HG03280 (cell line): ENCODE measurements around the gene SLC28A3.
"Not testable (repeated sequence)": the region's sequence is repeated elsewhere in the genome, so short reads cannot be mapped to it uniquely, and the experiment has no call there.

Source experiments
- ATAC-seq: cut with Tn5 transposase; IDR thresholded peaks from one replicate; pipeline ENCODE4 v1.9.1; 2021; ENCODE audit warnings: mild to moderate bottlenecking, moderate library complexity; ENCODE audit not compliant: unreplicated experiment

The SLC28A3 gene

GRCh38 chr9:84340535-84340934, at the start of gene SLC28A3:
Gene SLC28A3 (minus strand): TSS chr9:84340758. CDS start chr9:84340633, 125 bp downstream.
- ATAC-seq: no peak

GRCh38 chr9:84390254-84390653, 49.7 kb upstream of the SLC28A3 start:
- ATAC-seq: not testable (repeated sequence)

- ATAC-seq: no peak
Observed at GRCh38 chr9:84387821-84388220, 47.3 kb upstream of the SLC28A3 start.

- no peak for ATAC-seq
Observed at GRCh38 chr9:84386753-84387152, 46.2 kb upstream of the SLC28A3 start.

DNA sequence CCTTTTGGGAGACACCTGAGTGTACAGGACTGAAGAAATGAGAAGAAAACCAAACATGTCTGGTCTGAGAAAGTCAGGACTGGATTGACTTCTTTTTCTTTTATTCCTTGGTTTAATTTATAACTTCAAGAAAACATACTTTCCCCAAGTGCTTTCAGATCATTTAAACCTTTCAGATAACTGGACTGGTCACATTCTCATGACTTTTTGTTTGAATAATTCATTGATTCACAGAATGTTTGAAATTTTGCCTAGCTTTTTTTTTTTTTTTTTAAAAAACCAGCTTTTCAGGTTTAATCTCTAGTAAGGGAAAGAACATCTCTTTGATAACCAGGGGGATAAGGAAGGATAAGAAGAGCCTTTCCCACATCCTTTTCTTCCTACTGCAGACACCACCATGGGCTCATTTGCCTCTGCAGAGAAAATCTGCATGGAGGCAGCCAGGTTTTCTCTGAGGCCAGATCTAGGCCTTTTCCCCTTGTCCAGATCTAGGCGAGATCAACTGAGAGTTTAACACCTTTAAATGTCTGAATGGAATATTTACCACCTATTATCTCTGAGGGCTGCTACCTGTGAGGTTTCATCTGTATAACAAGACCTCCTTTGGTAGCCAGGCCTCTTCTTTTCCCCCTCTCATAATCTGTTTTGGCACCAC, 45.0 kb upstream of the SLC28A3 start:
- no peak for ATAC-seq

DNA sequence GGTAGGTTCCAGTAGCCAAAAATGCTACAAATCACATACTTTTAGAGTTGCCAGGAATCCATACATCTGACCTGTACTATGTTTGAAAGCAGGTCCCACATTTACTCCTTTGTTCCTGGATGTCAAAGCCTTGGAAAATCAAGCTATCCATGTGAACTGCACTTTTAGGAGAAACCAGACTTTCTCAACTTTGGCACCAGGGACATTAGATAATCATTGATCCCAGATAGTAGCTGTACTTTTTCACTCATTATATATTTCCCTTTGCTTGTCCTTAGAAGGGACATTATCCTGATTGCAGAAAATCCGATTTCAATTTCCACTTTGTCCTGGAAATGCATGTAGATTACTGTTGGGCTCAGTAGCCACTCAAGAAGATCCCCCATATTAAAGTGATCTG, 44.1 kb upstream of the SLC28A3 start:
- no peak for ATAC-seq

DNA sequence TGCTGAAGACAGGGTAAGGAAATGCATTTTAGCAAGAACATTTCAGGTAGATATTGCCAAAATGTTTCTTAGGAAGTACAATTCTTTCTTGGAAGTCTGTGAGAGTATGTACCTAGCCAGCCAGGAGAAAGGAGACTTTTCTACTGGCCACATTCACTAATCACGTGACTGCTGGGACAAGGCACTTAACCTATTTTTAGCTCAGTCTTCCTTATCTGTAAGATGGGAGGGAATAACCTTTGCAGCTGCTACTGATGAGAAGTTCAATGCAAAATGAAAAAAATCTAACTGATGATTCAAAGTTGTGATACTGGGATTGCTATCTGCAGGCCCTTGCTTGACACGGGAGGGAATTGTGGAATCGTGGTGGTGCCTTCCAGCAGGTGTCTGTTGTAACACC, 42.6 kb upstream of the SLC28A3 start:
- no peak for ATAC-seq

DNA sequence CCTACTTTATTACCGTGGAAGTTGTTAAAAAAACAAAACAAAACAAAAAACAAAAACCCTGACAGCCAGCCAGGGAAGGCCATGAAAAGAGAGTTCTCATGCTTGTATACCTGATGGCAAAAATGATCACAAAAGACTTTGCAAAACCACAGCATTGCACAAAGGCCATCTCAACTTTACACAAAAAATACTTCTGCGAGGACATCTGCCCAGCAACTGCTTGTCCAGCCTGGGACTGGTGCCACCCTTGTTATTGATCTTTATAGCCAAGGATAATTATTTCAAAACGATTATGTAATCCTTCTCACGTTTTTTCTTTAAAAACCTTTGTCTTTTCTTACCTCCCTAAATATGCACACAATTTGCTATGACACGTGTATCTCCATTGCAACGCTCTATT, 42.2 kb upstream of the SLC28A3 start:
- ATAC-seq: no peak

GRCh38 chr9:84381508-84381907, 41.0 kb upstream of the SLC28A3 start:
- no peak for ATAC-seq

DNA sequence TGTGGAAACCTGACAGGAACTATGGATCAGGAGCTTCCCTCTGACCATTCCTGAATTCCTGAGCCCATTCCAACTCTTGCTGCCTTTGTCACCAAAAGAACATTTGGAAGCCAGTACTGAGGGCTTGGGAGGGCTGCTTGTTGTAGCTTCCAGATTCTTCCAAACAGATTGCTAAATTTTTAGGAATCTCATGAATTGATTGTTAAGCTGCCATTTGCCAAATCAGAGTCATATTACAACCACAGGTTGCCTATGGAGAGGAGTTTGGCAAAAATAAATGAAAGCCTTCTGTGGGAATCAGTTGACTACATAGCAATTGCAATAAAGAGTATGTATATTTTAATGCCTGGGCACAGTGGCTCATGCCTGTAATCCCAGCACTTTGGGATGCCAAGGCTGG, 39.2 kb upstream of the SLC28A3 start:
- ATAC-seq: no peak

DNA sequence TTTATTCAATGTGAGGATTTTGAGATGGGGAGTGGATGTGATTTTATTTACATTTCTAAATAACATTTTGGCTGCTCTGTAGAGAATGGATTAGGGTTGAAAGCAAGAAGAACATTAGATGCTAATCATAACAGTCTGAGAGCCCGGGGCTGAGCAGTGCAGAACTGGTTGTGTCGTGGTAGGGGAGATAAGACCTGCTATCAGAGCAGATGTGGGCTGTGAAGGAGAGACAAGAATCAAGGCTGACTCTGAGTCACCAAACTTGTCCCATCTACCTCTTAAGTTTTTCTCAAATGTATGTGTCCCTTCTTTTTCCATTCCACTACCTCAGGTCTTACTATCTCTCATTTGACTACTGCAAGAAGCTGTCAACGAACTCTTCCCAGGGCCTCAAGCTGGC, 35.4 kb upstream of the SLC28A3 start:
- ATAC-seq: no peak

DNA sequence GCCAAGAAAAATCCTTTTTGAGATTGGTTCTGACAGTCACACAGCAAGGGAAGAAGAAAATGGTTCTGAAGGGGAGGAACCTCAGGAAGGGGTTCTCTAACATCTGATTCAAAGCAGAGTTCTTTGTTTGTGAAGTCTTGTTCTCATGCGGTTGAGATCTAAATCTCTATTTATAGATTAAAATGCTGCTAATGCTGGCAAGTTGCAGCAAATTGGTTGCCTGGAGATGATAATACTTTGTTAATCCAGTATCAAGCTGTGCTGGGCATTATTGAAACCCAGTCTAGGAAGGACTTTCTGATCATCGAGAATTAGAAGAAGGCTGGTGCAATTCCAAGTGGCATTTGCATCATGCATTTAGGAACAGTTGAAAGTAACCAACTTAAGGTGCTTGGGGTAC, 34.0 kb upstream of the SLC28A3 start:
- no peak for ATAC-seq

DNA sequence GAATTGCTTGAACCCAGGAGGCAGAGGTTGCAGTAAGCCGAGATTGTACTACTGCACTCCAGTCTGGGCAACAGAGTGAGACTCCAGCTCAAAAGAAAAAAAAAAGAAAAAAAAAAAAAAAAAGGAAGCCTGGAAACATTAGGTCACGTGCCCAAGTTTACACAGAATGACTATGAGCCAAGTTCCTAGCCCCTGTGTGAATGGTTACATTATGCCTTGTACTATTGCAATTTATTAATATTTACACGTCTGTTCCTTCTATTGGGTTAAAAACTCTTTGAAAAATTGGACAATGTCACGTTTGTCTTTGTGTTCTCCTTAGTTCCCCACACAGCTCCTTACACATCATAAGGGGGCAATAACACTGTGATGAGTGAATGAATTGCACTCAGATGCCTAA, 33.5 kb upstream of the SLC28A3 start:
- ATAC-seq: no peak

DNA sequence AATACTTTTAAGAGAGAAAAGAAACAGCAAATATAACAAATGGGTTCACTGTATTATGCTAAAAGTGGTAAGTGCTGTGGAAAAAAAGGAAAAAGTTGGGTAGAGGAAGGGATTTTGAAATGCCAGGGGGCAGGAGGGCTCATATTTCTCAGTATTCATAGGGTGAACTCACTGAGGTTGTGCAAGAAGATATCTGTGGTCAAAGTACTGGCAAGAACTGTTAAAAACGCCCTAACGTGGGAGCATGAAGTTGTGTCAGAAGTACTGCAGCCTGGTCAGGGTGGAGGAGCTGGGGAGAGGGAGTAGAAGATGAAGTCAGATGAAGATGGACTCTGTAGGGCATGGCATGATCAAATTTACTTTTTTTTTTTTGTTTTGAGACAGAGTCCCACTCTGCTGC, 31.2 kb upstream of the SLC28A3 start:
- no peak for ATAC-seq

GRCh38 chr9:84368601-84369000, 28.0 kb upstream of the SLC28A3 start:
- ATAC-seq: no peak

- ATAC-seq: not testable (repeated sequence)
Observed at GRCh38 chr9:84367726-84368125, 27.2 kb upstream of the SLC28A3 start.

DNA sequence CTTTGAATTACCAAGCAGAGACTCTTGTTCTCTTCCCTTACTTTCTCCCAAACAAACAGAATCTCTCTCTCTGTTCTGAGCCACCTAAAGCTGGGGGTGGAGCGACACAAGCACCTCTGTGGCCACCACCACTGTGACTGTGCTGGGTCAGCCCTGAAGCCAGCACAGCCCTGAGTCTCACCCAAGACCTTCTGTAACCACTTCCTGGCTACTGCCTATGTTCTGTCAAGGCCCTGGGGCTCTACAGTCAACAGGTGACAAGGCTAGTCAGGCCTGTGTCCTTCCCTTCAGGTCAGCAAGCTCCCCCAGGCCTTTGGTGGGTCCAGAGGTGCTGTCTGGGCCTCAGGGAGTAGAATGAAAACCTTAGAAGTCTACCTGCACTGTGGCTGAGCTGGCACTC, 26.1 kb upstream of the SLC28A3 start:
- ATAC-seq: no peak

GRCh38 chr9:84364894-84365490, 24.4 kb upstream of the SLC28A3 start:
- ATAC-seq: not testable (repeated sequence)

DNA sequence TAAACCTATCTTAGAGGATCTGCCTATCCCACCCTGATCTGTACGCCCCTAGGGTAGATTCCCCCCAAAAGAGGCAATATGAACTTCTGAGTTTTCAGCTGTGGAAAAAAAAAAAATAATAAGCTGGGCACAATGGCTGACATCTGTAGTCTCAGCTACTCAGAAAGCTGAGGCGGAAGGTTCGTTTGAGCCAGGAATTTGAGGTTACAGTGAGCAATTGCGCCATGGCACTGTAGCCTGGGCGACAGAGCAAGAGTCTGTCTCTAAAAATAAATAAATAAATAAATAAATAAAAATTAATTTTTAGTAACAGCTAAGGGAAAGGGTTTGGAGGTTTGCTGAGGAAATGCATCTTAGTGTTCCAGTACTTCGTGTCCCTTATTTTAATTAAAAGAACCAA, 21.1 kb upstream of the SLC28A3 start:
- ATAC-seq: no peak

DNA sequence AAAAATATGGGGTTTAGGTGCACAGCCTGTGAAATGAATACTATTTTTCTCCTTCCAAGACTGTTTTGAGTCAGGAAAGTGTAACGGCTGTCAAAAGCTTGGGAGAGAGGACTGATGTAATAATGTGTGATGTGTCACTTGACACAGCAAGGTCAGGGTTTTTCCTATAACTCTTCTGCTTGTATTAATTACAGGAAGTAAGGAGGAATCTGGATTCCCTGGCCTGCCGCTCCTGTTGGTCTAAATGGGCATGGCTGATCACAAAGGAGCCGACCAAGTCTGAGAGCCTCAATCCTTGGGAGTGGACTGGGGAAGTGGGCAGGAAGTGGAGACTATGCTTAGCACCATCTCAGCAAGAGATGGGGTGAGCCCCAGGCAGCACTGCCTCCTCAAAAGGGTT, 16.7 kb upstream of the SLC28A3 start:
- ATAC-seq: no peak

DNA sequence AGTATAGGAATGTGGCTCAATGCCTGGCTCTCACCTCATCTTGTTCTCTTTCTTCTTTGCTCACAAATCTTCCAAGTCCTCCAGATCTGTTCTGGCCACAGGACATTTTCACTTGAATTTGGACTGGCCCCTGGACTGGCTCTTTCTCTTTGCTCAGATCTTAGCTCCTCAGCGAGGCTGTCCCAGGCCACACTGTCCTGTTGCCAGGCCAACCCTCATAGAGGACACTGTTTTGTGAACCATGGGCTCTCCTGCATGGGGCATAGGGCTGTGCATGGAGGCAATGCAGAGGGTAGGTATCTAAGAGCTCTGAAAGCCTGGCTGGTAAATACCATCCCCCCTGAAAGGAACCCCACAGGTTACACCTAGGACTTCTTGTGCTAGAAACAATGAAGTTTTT, 13.5 kb upstream of the SLC28A3 start:
- ATAC-seq: no peak

DNA sequence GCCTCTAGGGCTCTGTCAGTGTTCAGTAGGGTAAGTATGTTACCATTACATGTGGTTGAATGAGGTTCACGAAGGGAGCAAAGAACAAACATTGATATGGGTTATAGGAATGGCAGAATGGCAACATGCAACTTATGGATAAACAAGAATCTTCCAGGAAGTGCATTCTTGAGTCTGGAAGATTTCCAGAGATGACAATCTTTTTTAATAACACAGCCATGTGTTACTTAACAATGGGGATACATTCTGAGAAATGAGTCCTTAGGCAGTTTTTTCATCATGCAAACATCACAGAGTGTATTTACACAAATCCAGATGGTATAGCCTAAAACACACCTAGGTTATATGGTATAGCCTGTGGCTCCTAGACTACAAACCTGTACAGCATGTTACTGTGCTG, 9.1 kb upstream of the SLC28A3 start:
- ATAC-seq: no peak

- ATAC-seq: no peak
Observed at GRCh38 chr9:84343111-84343521, 2.6 kb upstream of the SLC28A3 start.
